Measurements from ENCODE around the gene UBE2QL1.

DNA sequence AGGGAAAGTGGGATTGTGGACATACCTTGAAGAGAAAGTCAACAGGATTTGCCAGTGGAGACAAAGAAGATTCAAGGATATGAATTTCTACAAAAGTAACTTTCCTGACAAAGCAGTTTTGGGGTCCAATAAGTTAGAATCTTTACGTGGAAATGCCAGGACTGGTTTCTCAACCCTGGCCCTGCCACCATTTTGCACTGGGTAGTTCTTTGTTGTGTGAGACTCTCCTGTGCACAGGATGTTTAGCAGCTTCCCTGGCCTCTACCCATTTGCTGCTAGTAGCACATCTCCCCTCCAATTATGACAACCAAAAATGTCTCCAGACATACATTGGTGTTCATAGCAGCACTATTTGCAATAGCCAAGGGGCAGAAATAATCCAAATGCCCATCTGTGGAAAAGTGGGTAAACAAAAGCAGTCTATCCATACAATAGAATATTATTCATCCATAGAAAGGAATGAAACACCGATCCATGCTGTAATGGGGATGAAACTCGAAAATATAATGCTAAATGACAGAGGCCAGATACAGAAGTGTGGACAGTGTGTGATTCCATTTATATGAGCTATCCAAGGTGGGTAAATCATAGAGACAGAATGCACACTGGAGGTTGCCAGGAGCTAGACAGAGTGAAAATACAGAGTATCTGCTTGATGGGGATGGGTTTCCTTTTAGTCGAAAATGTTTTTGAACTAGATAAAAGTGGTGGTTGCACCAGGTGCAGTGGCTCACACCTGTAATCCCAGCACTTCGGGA, 92.8 kb downstream of the UBE2QL1 start:
- no peak for TF ChIP-seq CTCF (IDR thresholded peaks at IDR 0.05)
- TF ChIP-seq EZH2 (IDR thresholded peaks at IDR 0.05; ENCODE audit: borderline replicate concordance, insufficient read depth, low read depth, low read length, poor library complexity, severe bottlenecking) = no peak
